ENCODE data around the gene FERMT3.

Gene FERMT3

GRCh38 chr11:64251016-64251752 is 44.7 kb downstream of the FERMT3 start, which contains the start of gene PLCB3:
Gene PLCB3 (plus strand): TSS chr11:64251530. CDS start chr11:64251650, 120 bp downstream.
- peak; percentile 65 for DNase-seq

- no peak for DNase-seq
These were observed 45.2 kb downstream of the FERMT3 start for GRCh38 chr11:64251753-64252002.

GRCh38 chr11:64252003-64252872 is 45.7 kb downstream of the FERMT3 start:
- no peak for DNase-seq

GRCh38 chr11:64253043-64253442 is 46.5 kb downstream of the FERMT3 start:
- DNase-seq = no peak

GRCh38 chr11:64253481-64253880 is 47.0 kb downstream of the FERMT3 start:
- DNase-seq = no peak

- DNase-seq = no peak
These were observed 47.8 kb downstream of the FERMT3 start for GRCh38 chr11:64254326-64254725.

GRCh38 chr11:64255135-64256128 is 48.9 kb downstream of the FERMT3 start:
- no peak for DNase-seq

- no peak for DNase-seq
These were observed 49.8 kb downstream of the FERMT3 start for GRCh38 chr11:64256300-64256699.

GRCh38 chr11:64258356-64258755 is 51.8 kb downstream of the FERMT3 start:
- DNase-seq = no peak

GRCh38 chr11:64258946-64259532 is 52.5 kb downstream of the FERMT3 start:
- DNase-seq = no peak

GRCh38 chr11:64259533-64260067 is 53.1 kb downstream of the FERMT3 start:
- DNase-seq = no peak

- no peak for DNase-seq
These were observed 53.7 kb downstream of the FERMT3 start for GRCh38 chr11:64260147-64260708.

- no peak for DNase-seq
These were observed 55.1 kb downstream of the FERMT3 start for GRCh38 chr11:64261556-64262080.

GRCh38 chr11:64262271-64263002 is 55.9 kb downstream of the FERMT3 start:
- no peak for DNase-seq

GRCh38 chr11:64263021-64263946 is 56.8 kb downstream of the FERMT3 start:
- no peak for DNase-seq

- DNase-seq = no peak
These were observed 57.4 kb downstream of the FERMT3 start for GRCh38 chr11:64263947-64264317.

GRCh38 chr11:64264371-64264852 is 57.9 kb downstream of the FERMT3 start:
- DNase-seq = no peak

GRCh38 chr11:64265176-64266160 is 58.9 kb downstream of the FERMT3 start:
- DNase-seq = no peak

Data from activated CD8-positive, alpha-beta memory T cell treated with anti-CD3 and anti-CD28 coated beads, Interleukin-2, amount 50 U/mL, for 4 hours (primary cell).